MM.1S (cell line): ENCODE measurements around the gene KCND2.

Experiments used
- DNase-seq: peaks from one replicate; pipeline ENCODE4 v3.0.0-alpha.2; 2015
- H2AFZ ChIP-seq: fragments of 300-600 bp; sonication (generic); 2 replicates; pipeline ENCODE4 v1.6.0; 2016; ENCODE audit warnings: antibody characterized with exemption, low read length
- H3F3A ChIP-seq: fragments of 300-600 bp; sonication (generic); 2 replicates; pipeline ENCODE4 v1.6.1; 2016; ENCODE audit warnings: mild to moderate bottlenecking, antibody characterized with exemption, low read length, moderate library complexity, mixed read lengths; ENCODE audit not compliant: insufficient read depth
- H3K27ac ChIP-seq: fragments of 300-600 bp; sonication (generic); 2 replicates; pipeline ENCODE4 v1.5.1; 2016; ENCODE audit warnings: mild to moderate bottlenecking, low read length
- H3K27me3 ChIP-seq: fragments of 300-600 bp; sonication (generic); replicated peaks from 2 replicates; pipeline ENCODE4 v1.6.0; 2016; ENCODE audit warnings: low read length; ENCODE audit not compliant: insufficient read depth
- H3K36me3 ChIP-seq: fragments of 300-600 bp; sonication (generic); replicated peaks from 2 replicates; pipeline ENCODE4 v1.6.1; 2016; ENCODE audit warnings: mild to moderate bottlenecking, low read length, mixed read lengths; ENCODE audit not compliant: insufficient read depth
- H3K4me1 ChIP-seq: fragments of 300-600 bp; sonication (generic); 2 replicates; pipeline ENCODE4 v1.6.1; 2016; ENCODE audit warnings: low read length, mixed read lengths
- H3K4me2 ChIP-seq: fragments of 300-600 bp; sonication (generic); 2 replicates; pipeline ENCODE4 v1.6.0; 2016; ENCODE audit warnings: low read depth, low read length
- H3K4me3 ChIP-seq: fragments of 300-600 bp; sonication (generic); 2 replicates; pipeline ENCODE4 v1.5.1; 2016; ENCODE audit warnings: low read length, mixed read lengths
- H3K79me2 ChIP-seq: fragments of 300-600 bp; sonication (generic); 2 replicates; pipeline ENCODE4 v1.6.1; 2016; ENCODE audit warnings: mixed run types, low read length, mixed read lengths
- H3K9ac ChIP-seq: fragments of 300-600 bp; sonication (generic); 2 replicates; pipeline ENCODE4 v1.6.1; 2016; ENCODE audit warnings: low read length, mixed read lengths
- H3K9me2 ChIP-seq: fragments of 300-600 bp; sonication (generic); replicated peaks from 2 replicates; pipeline ENCODE4 v1.6.1; 2016; ENCODE audit warnings: mild to moderate bottlenecking, low read length, mixed read lengths; ENCODE audit not compliant: insufficient read depth
- H3K9me3 ChIP-seq: fragments of 300-600 bp; sonication (generic); replicated peaks from 2 replicates; pipeline ENCODE4 v1.6.1; 2016; ENCODE audit warnings: mild to moderate bottlenecking, low read length, mixed read lengths; ENCODE audit not compliant: insufficient read depth
- H4K20me1 ChIP-seq: fragments of 300-600 bp; sonication (generic); 2 replicates; pipeline ENCODE4 v1.6.1; 2016; ENCODE audit warnings: mild to moderate bottlenecking, low read length, moderate library complexity, mixed read lengths; ENCODE audit not compliant: insufficient read depth
- EZH2 ChIP-seq: fragments of 300-600 bp; sonication (generic); optimal IDR thresholded peaks from 2 replicates; pipeline ENCODE3; 2017; ENCODE audit warnings: low read depth, mild to moderate bottlenecking, antibody characterized with exemption, low read length, mixed read lengths
- EZH2phosphoT487 ChIP-seq: fragments of 300-600 bp; sonication (generic); IDR thresholded peaks from 2 replicates; pipeline ENCODE4 v1.6.1; 2018; ENCODE audit warnings: antibody characterized with exemption, low read length
- TF ChIP-seq, protein P1 (sequence below): fragments of 300-600 bp; sonication (generic); IDR thresholded peaks from 2 replicates; pipeline ENCODE4 v1.5.1; 2016; ENCODE audit warnings: antibody characterized with exemption, low read length, mixed read lengths

KCND2 gene

GRCh38 chr7:120303105-120303504 is 30.1 kb downstream of the KCND2 start:
- Histone ChIP-seq H3K9ac (no peak overlapping the region), H3K27me3 (no peaks in the 10 kb centered on the region), H4K20me1 (no peaks in the 10 kb centered on the region), H3K4me3 (no peak overlapping the region), H3K9me3 (no peaks in the 10 kb centered on the region), H3K36me3 (no peaks in the 10 kb centered on the region), H3K79me2 (no peaks in the 10 kb centered on the region), H3K27ac (no peak overlapping the region), H2AFZ (no peak overlapping the region), H3K4me2 (no peak overlapping the region), H3K4me1 (no peaks in the 10 kb centered on the region), H3K9me2 (no peaks in the 10 kb centered on the region), H3F3A (no peaks in the 10 kb centered on the region)
- no peak for DNase-seq
- no peak for TF ChIP-seq EZH2phosphoT487
- no peak for TF ChIP-seq EZH2
- TF ChIP-seq, protein P1, sequence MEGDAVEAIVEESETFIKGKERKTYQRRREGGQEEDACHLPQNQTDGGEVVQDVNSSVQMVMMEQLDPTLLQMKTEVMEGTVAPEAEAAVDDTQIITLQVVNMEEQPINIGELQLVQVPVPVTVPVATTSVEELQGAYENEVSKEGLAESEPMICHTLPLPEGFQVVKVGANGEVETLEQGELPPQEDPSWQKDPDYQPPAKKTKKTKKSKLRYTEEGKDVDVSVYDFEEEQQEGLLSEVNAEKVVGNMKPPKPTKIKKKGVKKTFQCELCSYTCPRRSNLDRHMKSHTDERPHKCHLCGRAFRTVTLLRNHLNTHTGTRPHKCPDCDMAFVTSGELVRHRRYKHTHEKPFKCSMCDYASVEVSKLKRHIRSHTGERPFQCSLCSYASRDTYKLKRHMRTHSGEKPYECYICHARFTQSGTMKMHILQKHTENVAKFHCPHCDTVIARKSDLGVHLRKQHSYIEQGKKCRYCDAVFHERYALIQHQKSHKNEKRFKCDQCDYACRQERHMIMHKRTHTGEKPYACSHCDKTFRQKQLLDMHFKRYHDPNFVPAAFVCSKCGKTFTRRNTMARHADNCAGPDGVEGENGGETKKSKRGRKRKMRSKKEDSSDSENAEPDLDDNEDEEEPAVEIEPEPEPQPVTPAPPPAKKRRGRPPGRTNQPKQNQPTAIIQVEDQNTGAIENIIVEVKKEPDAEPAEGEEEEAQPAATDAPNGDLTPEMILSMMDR: no peak

- H3K4me3 ChIP-seq: no peak overlapping the region
- no peak overlapping the region for H3K9ac ChIP-seq
- no peaks in the 10 kb centered on the region for H3K9me2 ChIP-seq
- no peaks in the 10 kb centered on the region for H3K9me3 ChIP-seq
- H3K27ac ChIP-seq: no peak overlapping the region
- H3K79me2 ChIP-seq: no peaks in the 10 kb centered on the region
- no peak for TF ChIP-seq EZH2
- no peak for TF ChIP-seq EZH2phosphoT487
- TF ChIP-seq, protein P1: no peak
- no peaks in the 10 kb centered on the region for H3K27me3 ChIP-seq
- no peak overlapping the region for H3K4me2 ChIP-seq
- H2AFZ ChIP-seq: no peak overlapping the region
- H3K4me1 ChIP-seq: no peaks in the 10 kb centered on the region
- no peaks in the 10 kb centered on the region for H3K36me3 ChIP-seq
- no peaks in the 10 kb centered on the region for H4K20me1 ChIP-seq
- no peaks in the 10 kb centered on the region for H3F3A ChIP-seq
- DNase-seq: no peak
Measured at GRCh38 chr7:120304674-120305073, 31.7 kb downstream of the KCND2 start.

GRCh38 chr7:120307991-120308545 is 35.1 kb downstream of the KCND2 start:
- DNase-seq: no peak
- no peak overlapping the region for H3K4me2 ChIP-seq
- no peaks in the 10 kb centered on the region for H3K9me3 ChIP-seq
- H3F3A ChIP-seq: no peaks in the 10 kb centered on the region
- H3K9me2 ChIP-seq: no peaks in the 10 kb centered on the region
- no peak overlapping the region for H3K27ac ChIP-seq
- H3K4me3 ChIP-seq: no peak overlapping the region
- no peaks in the 10 kb centered on the region for H3K36me3 ChIP-seq
- no peak overlapping the region for H3K9ac ChIP-seq
- H3K27me3 ChIP-seq: no peaks in the 10 kb centered on the region
- no peak for TF ChIP-seq EZH2phosphoT487
- TF ChIP-seq, protein P1: no peak
- TF ChIP-seq EZH2: no peak
- H3K79me2 ChIP-seq: no peaks in the 10 kb centered on the region
- H3K4me1 ChIP-seq: no peaks in the 10 kb centered on the region
- no peak overlapping the region for H2AFZ ChIP-seq
- H4K20me1 ChIP-seq: no peaks in the 10 kb centered on the region
